ENCODE results near the gene ASH1L. TPM values are rescaled to one million over a fixed set of nuclear protein-coding genes. Genes with fewer than 3 reads are reported as not detected.
"Not testable (repeated sequence)": the region's sequence is repeated elsewhere in the genome, so short reads cannot be mapped to it uniquely, and the experiment has no call there.

ASH1L gene
- total and polyA plus RNA-seq, 2 donors (not counting 3 experiments of a cell fraction or from before 2014, with no cell fraction given), result 11.6 to 29.2 TPM

DNA sequence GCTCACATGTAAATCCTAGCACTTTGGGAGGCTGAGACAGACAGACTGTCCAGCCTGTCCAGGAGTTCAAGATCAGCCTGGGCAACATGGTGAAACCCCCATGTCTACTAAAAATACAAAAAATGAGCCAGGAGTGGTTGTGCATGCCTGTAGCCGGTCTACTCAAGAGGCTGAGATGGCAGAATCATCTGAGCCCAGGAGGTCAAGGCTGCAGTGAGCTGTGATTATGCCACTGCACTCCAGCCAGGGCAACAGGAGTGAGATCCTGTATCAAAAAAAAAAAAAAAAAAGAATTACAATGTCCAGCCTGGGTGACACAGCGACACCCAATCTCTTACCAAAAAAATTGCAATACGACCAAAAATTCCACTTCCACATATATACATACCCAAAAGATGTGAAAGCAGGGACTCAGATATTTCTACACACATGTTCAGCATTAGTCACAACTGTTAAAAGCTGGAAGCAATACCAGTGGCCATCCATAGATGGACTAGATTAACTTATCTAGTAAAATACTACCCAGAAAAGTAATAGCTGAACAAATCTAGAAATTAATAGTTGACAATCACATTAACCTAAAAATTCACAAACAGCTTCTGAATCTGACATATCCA is 49.2 kb downstream of the ASH1L start:
- ChIA-PET CTCF (interaction anchor here (1.3 kb wide), 2 partner anchors 9 to 72 kb away, joined by 4 to 6 read pairs; no protein-coding TSS in a partner anchor), POLR2A (no interaction called here)
- H3K4me2 ChIP-seq (ENCODE audit: insufficient read depth, low read length), result no peak overlapping the region
- DNase-seq (ENCODE audit: low read depth, low spot score) (no peak), FAIRE-seq (no peak)
- H3K36me3 ChIP-seq (ENCODE audit: control insufficient read depth in 2 of 2, extremely low read depth in 1 of 2, insufficient read depth in 2 of 2, low read length in 2 of 2), result no peaks in the 10 kb centered on the region
- no peaks in the 10 kb centered on the region for H3K4me1 ChIP-seq (ENCODE audit: control insufficient read depth, extremely low read depth, insufficient read depth, low read length)
- H3K9me3 ChIP-seq (replicated peaks; ENCODE audit: control insufficient read depth, insufficient read depth, low read length), result no peaks in the 10 kb centered on the region
- peaks cover 6% of the 10 kb centered on the region for H4K20me1 ChIP-seq (replicated peaks; ENCODE audit: control insufficient read depth, extremely low read depth, insufficient read depth, low read length)
- peaks cover 2% of the 10 kb centered on the region for H3K9me1 ChIP-seq (replicated peaks; ENCODE audit: control insufficient read depth, extremely low read depth, insufficient read depth, low read length)
- intact Hi-C loops (cut with micrococcal nuclease), result no loop called here
- H3K4me3 ChIP-seq (replicated peaks in 1 of 3; ENCODE audit: insufficient read depth in 1 of 3, low read depth in 1 of 3, low read length in 3 of 3), result no peak overlapping the region
- H3K27me3 ChIP-seq (ENCODE audit: control insufficient read depth in 2 of 2, insufficient read depth in 2 of 2, low read length in 2 of 2), result no peaks in the 10 kb centered on the region
- TF ChIP-seq JUN (IDR thresholded peaks at IDR 0.05; ENCODE audit: borderline replicate concordance, insufficient read depth, insufficient read length, low read depth) (no peak), FOS (IDR thresholded peaks at IDR 0.05; ENCODE audit: borderline replicate concordance, insufficient read depth, low read length) (no peak), POLR2A (IDR thresholded peaks at IDR 0.05; ENCODE audit: low read depth, low read length) (no peak), GATA2 (IDR thresholded peaks at IDR 0.05; ENCODE audit: insufficient read depth, insufficient read length, low read depth, low read length) (no peak), POLR2AphosphoS5 (IDR thresholded peaks at IDR 0.05; ENCODE audit: insufficient read depth, low read depth, low read length) (no peak), MYC (IDR thresholded peaks at IDR 0.05; ENCODE audit: low read depth, low read length) (no peak), EZH2 (IDR thresholded peaks at IDR 0.05; ENCODE audit: borderline replicate concordance, low read depth, low read length, severe bottlenecking) (no peak)
- TF ChIP-seq, protein P1, sequence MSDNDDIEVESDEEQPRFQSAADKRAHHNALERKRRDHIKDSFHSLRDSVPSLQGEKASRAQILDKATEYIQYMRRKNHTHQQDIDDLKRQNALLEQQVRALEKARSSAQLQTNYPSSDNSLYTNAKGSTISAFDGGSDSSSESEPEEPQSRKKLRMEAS (IDR thresholded peaks at IDR 0.05; ENCODE audit: insufficient read depth, insufficient read length), result no peak
- TF ChIP-seq, protein P2, sequence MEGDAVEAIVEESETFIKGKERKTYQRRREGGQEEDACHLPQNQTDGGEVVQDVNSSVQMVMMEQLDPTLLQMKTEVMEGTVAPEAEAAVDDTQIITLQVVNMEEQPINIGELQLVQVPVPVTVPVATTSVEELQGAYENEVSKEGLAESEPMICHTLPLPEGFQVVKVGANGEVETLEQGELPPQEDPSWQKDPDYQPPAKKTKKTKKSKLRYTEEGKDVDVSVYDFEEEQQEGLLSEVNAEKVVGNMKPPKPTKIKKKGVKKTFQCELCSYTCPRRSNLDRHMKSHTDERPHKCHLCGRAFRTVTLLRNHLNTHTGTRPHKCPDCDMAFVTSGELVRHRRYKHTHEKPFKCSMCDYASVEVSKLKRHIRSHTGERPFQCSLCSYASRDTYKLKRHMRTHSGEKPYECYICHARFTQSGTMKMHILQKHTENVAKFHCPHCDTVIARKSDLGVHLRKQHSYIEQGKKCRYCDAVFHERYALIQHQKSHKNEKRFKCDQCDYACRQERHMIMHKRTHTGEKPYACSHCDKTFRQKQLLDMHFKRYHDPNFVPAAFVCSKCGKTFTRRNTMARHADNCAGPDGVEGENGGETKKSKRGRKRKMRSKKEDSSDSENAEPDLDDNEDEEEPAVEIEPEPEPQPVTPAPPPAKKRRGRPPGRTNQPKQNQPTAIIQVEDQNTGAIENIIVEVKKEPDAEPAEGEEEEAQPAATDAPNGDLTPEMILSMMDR (IDR thresholded peaks at IDR 0.05; ENCODE audit: extremely low read depth in 1 of 2, insufficient read depth in 1 of 2, low read depth in 1 of 2, low read length in 2 of 2), result no peak
- no peak overlapping the region for H2AFZ ChIP-seq (ENCODE audit: low read depth, low read length)
- H3K27ac ChIP-seq (ENCODE audit: insufficient read depth, low read depth, low read length), result no peak overlapping the region
- BruUV-seq (replicated peaks), result no TSS peak
- H3K79me2 ChIP-seq (ENCODE audit: control insufficient read depth, insufficient read depth, low read length), result peaks cover 32% of the 10 kb centered on the region
- H3K9ac ChIP-seq (replicated peaks; ENCODE audit: extremely low read depth, insufficient read depth, low read length), result no peak overlapping the region
- dilution Hi-C loops (cut with MboI; ENCODE audit: extremely low pct_ligation_motif_present, low sequenced_read_pairs), result no loop called here

DNA sequence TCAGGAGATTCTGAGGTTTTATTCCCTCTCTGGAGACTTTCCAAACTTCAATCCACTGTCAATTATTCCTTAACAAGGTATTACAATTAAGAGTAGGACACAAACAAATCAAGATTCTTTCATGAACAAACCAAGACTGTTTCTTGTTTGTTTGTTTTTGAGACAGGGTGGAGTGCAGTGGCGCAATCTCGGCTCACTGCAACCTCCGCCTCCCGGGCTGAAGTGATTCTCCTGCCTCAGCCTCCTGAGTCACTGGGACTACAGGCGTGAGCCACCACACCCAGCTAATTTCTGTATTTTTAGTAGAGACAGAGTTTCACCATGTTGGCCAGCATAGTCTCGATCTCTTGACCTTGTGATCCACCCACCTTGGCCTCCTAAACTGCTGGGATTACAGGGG is 51.2 kb downstream of the ASH1L start:
- H3K4me3 ChIP-seq (replicated peaks in 1 of 3; ENCODE audit: insufficient read depth in 1 of 3, low read depth in 1 of 3, low read length in 3 of 3); H3K9me3 ChIP-seq (replicated peaks; ENCODE audit: control insufficient read depth, insufficient read depth, low read length); intact Hi-C loops (cut with micrococcal nuclease); H3K36me3 ChIP-seq (ENCODE audit: control insufficient read depth in 2 of 2, extremely low read depth in 1 of 2, insufficient read depth in 2 of 2, low read length in 2 of 2); POLR2A ChIA-PET; H3K4me2 ChIP-seq (ENCODE audit: insufficient read depth, low read length); H3K9ac ChIP-seq (replicated peaks; ENCODE audit: extremely low read depth, insufficient read depth, low read length); CTCF ChIA-PET; H4K20me1 ChIP-seq (replicated peaks; ENCODE audit: control insufficient read depth, extremely low read depth, insufficient read depth, low read length); H3K9me1 ChIP-seq (replicated peaks; ENCODE audit: control insufficient read depth, extremely low read depth, insufficient read depth, low read length); H3K27me3 ChIP-seq (ENCODE audit: control insufficient read depth in 2 of 2, insufficient read depth in 2 of 2, low read length in 2 of 2); dilution Hi-C loops (cut with MboI; ENCODE audit: extremely low pct_ligation_motif_present, low sequenced_read_pairs); BruUV-seq (replicated peaks); DNase-seq (ENCODE audit: low read depth, low spot score); H3K4me1 ChIP-seq (ENCODE audit: control insufficient read depth, extremely low read depth, insufficient read depth, low read length); FAIRE-seq; H3K27ac ChIP-seq (ENCODE audit: insufficient read depth, low read depth, low read length); H2AFZ ChIP-seq (ENCODE audit: low read depth, low read length): not testable (repeated sequence)
- H3K79me2 ChIP-seq (ENCODE audit: control insufficient read depth, insufficient read depth, low read length), result peaks cover 34% of the 10 kb centered on the region

Measured in endothelial cell of umbilical vein (primary cell).